Measurements from ENCODE around the gene PPIP5K1.

- TF ChIP-seq CTCF (IDR thresholded peaks at IDR 0.05), result no peak
- no peak for TF ChIP-seq POLR2A (IDR thresholded peaks at IDR 0.05)
Observed at GRCh38 chr15:43531018-43531670, 58.9 kb downstream of the PPIP5K1 start.

Measured in prostate gland (tissue), 2 donors.